Heart right ventricle (tissue), 16 donors: ENCODE results near the gene SPACA7. TPM values are rescaled to one million over a fixed set of nuclear protein-coding genes. Genes with fewer than 3 reads are reported as not detected.

Experiments used
- ATAC-seq, 8 donors: fragments of 200-7000 bp; cut with Tn5 transposase; one replicate each; pipeline ENCODE4 v1.9.1; 2020; ENCODE audit warnings: mild to moderate bottlenecking in 8 of 8, moderate library complexity in 8 of 8, moderate number of reproducible peaks in 1 of 8
- DNase-seq, 2 donors: peaks; one replicate each; pipeline ENCODE4 v3.0.0-alpha.2; 2020
- H3K27ac ChIP-seq, 10 donors: fragments of 200-600 bp; sonication (generic) in 2 of 10; one replicate each; pipeline versions ENCODE4 v1.5.0 to v1.8.0; 2020 to 2022; ENCODE audit warnings: mild to moderate bottlenecking in 3 of 10
- H3K27me3 ChIP-seq, 7 donors: fragments of 200-600 bp; one replicate each; pipeline ENCODE4 v1.8.0; 2021 to 2022; ENCODE audit warnings: mild to moderate bottlenecking in 2 of 7
- H3K36me3 ChIP-seq, 9 donors: fragments of 200-600 bp; sonication (generic) in 1 of 9; one replicate each; pipeline versions ENCODE4 v1.5.0 to v1.8.0; 2020 to 2022; ENCODE audit warnings: mild to moderate bottlenecking in 2 of 9
- H3K4me1 ChIP-seq, 9 donors: fragments of 200-600 bp; sonication (generic) in 1 of 9; one replicate each; pipeline versions ENCODE4 v1.5.0 to v1.8.0; 2020 to 2022; ENCODE audit warnings: mild to moderate bottlenecking in 4 of 9
- H3K4me3 ChIP-seq, 10 donors: fragments of 200-600 bp; sonication (generic) in 2 of 10; one replicate each; pipeline versions ENCODE4 v1.5.0 to v1.8.0; 2020 to 2022; ENCODE audit warnings: mild to moderate bottlenecking in 7 of 10, moderate library complexity in 2 of 10
- H3K9me3 ChIP-seq, 11 donors: fragments of 200-600 bp in 10 of 11; sonication (generic) in 2 of 11; one replicate each; pipeline versions ENCODE4 v1.5.0 to v1.8.0; 2013 to 2022; ENCODE audit warnings: mild to moderate bottlenecking in 2 of 11, control low read depth in 1 of 11, moderate library complexity in 1 of 11
- CTCF ChIP-seq, 9 donors: fragments of 200-600 bp; sonication (generic) in 2 of 9; IDR thresholded peaks; one replicate each; pipeline versions ENCODE4 v1.5.0 to v1.8.0; 2021 to 2022; ENCODE audit warnings: antibody characterized with exemption in 9 of 9, mild to moderate bottlenecking in 5 of 9, moderate library complexity in 1 of 9
- WGBS, 2 donors: extraction: QIAGEN DNeasy Blood & Tissue Kit; methylation state at CpG; one replicate each; pipeline ENCODE4 v1.1.7; 2013; ENCODE audit warnings: inconsistent platforms in 1 of 2; 5-methylcytosine and 5-hydroxymethylcytosine counted together
- intact Hi-C, 10 donors: fragments of 100-400 bp; cut with DNase I; formaldehyde crosslinking; loops; one replicate each; pipeline versions ENCODE4 v1.11.1 to v1.14.2; 2022
- polyA plus RNA-seq, 2 donors: library from polyadenylated mRNA; stranded (reverse); fragments of 200-250 nt; gene quantifications; one replicate each; pipeline ENCODE4 v1.2.3, GENCODE V29; 2013
- total RNA-seq, 10 donors: library from RNA; stranded (reverse); fragmentation: NEBNext Ultra II Directional in 3 of 10; extraction: Animal tissue kit (Norgen Biotek cat#: 25700) in 3 of 10; gene quantifications; one replicate each; pipeline versions ENCODE4 v1.2.1 to v1.2.4, GENCODE V29; 2021 to 2023
- donor health status: Arrhythmogenic right ventricular cardiomyopathy.
- donor health status: ischemic (EF 13 %, LVEDD 7.1; RV severe dilation, severe dysfunction).
- donor health status: healthy with polysubstance abuse.
- donor health status: DM: no; HTN: yes; CAD: no.
- donor health status: DM: no; HTN: no; CAD: no.
- donor health status: ischemic (EF 25% LVEDD 6.9; RV normal size, moderate dysfunction).
- donor health status: ischemic (EF 25% LVEDD 5.7; RV mildly dilated, moderate dysfunction).
- donor health status: healthy.
- donor health status: DM: yes; HTN: yes; CAD: no.
- donor health status: Ischemic cardiomyopathy.
- donor health status: ischemic (EF 35%, LVEDD 5.7; RV mildly dilated, moderate dysfunction).
- donor health status: nonischemic (EF 11% LVEDD 7.7; RV severe dilation, severe dysfunction).
- donor health status: DM: yes; HTN: yes; CAD: no.
- donor health status: PGD.
- donor health status: ischemic (EF 29% LVEDD 5.4; RV normal size, mild dysfunction).
- donor health status: nonischemic (EF 23%, LVEDD 6.1; RV moderate dilation, normal function).

The SPACA7 gene
- total and polyA plus RNA-seq, 12 donors, result not detected

- ATAC-seq (no peak), DNase-seq (no peak)
- Histone ChIP-seq H3K36me3 (no peaks in the 10 kb centered on the region), H3K27ac (no peak overlapping the region), H3K9me3 (no peaks in the 10 kb centered on the region), H3K27me3 (peaks cover 17 to 75% (median 60%) of the 10 kb centered on the region in 7 donors), H3K4me1 (peaks cover 0 to 10% (median 0%) of the 10 kb centered on the region in 9 donors), H3K4me3 (no peak overlapping the region)
- intact Hi-C loops, result loop anchor here in 4 of 10 donors (2.0 to 10.0 kb wide), 5 partner anchors 341 to 973 kb away; no protein-coding TSS in a partner anchor
- 66 to 71% methylated on average over 31 of the region's 31 CpGs for WGBS, 2 donors
- TF ChIP-seq CTCF (IDR thresholded peaks at IDR 0.05), result no peak
Measured at GRCh38 chr13:112445411-112446271, 69.5 kb downstream of the SPACA7 start.

- WGBS, 2 donors, result 63 to 66% methylated on average over 12 of the region's 12 CpGs
- no peaks in the 10 kb centered on the region for H3K9me3 ChIP-seq
- no peaks in the 10 kb centered on the region for H3K36me3 ChIP-seq
- H3K4me3 ChIP-seq, result no peak overlapping the region
- no peak for DNase-seq
- peaks cover 0 to 10% (median 0%) of the 10 kb centered on the region in 9 donors for H3K4me1 ChIP-seq
- intact Hi-C loops, result loop anchor here in 4 of 10 donors (2.0 to 10.0 kb wide), 5 partner anchors 342 to 974 kb away; no protein-coding TSS in a partner anchor
- H3K27me3 ChIP-seq, result peaks cover 17 to 69% (median 58%) of the 10 kb centered on the region in 7 donors
- no peak for ATAC-seq
- H3K27ac ChIP-seq, result no peak overlapping the region
- TF ChIP-seq CTCF (IDR thresholded peaks at IDR 0.05), result no peak
Measured at GRCh38 chr13:112446347-112446861, 70.2 kb downstream of the SPACA7 start.

- H3K36me3 ChIP-seq, result no peaks in the 10 kb centered on the region
- TF ChIP-seq CTCF (IDR thresholded peaks at IDR 0.05), result no peak
- 80 to 87% methylated on average over 13 to 14 of the region's 14 CpGs for WGBS, 2 donors
- H3K9me3 ChIP-seq, result no peaks in the 10 kb centered on the region
- intact Hi-C loops, result loop anchor here in 4 of 10 donors (2.0 to 10.0 kb wide), 5 partner anchors 342 to 975 kb away; no protein-coding TSS in a partner anchor
- ATAC-seq (no peak), DNase-seq (no peak)
- H3K27ac ChIP-seq, result no peak overlapping the region
- peaks cover 17 to 64% (median 58%) of the 10 kb centered on the region in 7 donors for H3K27me3 ChIP-seq
- no peak overlapping the region for H3K4me3 ChIP-seq
- peaks cover 0 to 10% (median 0%) of the 10 kb centered on the region in 9 donors for H3K4me1 ChIP-seq
Measured at GRCh38 chr13:112446867-112447266, 70.7 kb downstream of the SPACA7 start.

GRCh38 chr13:112447306-112447705 is 71.2 kb downstream of the SPACA7 start:
- 83 to 84% methylated on average over 2 of the region's 2 CpGs for WGBS, 2 donors
- Histone ChIP-seq H3K36me3 (no peaks in the 10 kb centered on the region), H3K4me3 (no peak overlapping the region), H3K27me3 (peaks cover 16 to 64% (median 56%) of the 10 kb centered on the region in 7 donors), H3K9me3 (no peaks in the 10 kb centered on the region), H3K27ac (no peak overlapping the region), H3K4me1 (peaks cover 0 to 10% (median 0%) of the 10 kb centered on the region in 9 donors)
- no peak for TF ChIP-seq CTCF (IDR thresholded peaks at IDR 0.05)
- intact Hi-C loops, result loop anchor here in 4 of 10 donors (2.0 to 10.0 kb wide), 5 partner anchors 343 to 975 kb away; no protein-coding TSS in a partner anchor
- DNase-seq (no peak), ATAC-seq (no peak)
